Measurements from ENCODE around the gene SLCO1B1.

GRCh38 chr12:21130998-21131397 is at the start of gene SLCO1B1:
- TF ChIP-seq, protein P1, sequence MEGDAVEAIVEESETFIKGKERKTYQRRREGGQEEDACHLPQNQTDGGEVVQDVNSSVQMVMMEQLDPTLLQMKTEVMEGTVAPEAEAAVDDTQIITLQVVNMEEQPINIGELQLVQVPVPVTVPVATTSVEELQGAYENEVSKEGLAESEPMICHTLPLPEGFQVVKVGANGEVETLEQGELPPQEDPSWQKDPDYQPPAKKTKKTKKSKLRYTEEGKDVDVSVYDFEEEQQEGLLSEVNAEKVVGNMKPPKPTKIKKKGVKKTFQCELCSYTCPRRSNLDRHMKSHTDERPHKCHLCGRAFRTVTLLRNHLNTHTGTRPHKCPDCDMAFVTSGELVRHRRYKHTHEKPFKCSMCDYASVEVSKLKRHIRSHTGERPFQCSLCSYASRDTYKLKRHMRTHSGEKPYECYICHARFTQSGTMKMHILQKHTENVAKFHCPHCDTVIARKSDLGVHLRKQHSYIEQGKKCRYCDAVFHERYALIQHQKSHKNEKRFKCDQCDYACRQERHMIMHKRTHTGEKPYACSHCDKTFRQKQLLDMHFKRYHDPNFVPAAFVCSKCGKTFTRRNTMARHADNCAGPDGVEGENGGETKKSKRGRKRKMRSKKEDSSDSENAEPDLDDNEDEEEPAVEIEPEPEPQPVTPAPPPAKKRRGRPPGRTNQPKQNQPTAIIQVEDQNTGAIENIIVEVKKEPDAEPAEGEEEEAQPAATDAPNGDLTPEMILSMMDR (conservative IDR thresholded peaks at IDR 0.05 in 1 of 2, IDR thresholded peaks at IDR 0.05 in 1 of 2; ENCODE audit: low read depth in 1 of 2, low read length in 2 of 2): no peak
- TF ChIP-seq EZH2 (IDR thresholded peaks at IDR 0.05; ENCODE audit: low read length, missing control alignments): no peak
